Measurements from ENCODE around the gene SLC25A19.
A peak's percentile ranks its signal among the peaks of the same experiment; 100 is the strongest.

SLC25A19 gene

GRCh38 chr17:75289115-75289831, at the start of gene SLC25A19:
TSS of gene SLC25A19 (minus strand) at chr17:75289433. CDS start at chr17:75286764, 2,669 bp downstream.
- DNase-seq (ENCODE audit: low spot score): peak; percentile 99

DNA sequence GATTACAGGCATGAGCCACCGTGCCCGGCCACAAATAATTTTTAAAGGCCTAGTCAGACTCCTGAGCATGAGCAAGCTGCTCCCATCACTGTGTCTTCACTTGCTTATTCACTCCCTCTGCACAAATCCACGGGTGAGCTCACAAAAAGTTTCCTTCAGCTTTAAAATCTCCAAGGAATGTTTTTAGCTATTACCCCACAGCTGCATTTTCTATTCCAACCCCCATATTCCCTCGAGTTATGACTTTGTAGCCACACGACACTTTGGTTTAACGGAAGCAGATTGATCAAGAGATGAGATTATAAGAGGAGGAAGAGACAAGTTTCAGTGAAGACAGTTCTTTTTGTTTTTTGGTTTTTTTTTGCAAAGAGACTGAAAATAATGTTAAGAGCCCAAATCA, 49.1 kb upstream of the SLC25A19 start:
- DNase-seq (ENCODE audit: low spot score): no peak

- DNase-seq (ENCODE audit: low spot score): no peak
Observed at GRCh38 chr17:75335315-75335714, 46.1 kb upstream of the SLC25A19 start.

DNA sequence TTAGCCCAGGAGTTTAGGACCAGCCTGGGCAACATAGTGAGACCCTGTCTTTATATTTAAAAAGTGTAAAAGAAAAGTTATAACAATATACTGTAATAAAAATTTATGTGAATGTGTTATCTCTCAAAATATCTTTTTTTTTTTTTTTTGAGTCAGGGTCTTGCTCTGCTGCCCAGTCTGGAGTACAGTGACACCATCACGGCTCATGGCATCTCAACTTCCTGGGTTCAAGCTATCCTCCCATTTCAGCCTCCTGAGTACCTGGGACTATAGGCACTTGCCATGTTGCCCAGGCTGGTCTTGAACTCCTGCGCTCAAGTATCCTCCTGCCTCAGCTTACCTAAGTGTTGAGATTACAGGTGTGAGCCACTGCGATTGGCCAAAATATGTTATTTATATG, 45.5 kb upstream of the SLC25A19 start:
- DNase-seq (ENCODE audit: low spot score): no peak

- DNase-seq (ENCODE audit: low spot score): no peak
Observed at GRCh38 chr17:75331671-75332070, 42.4 kb upstream of the SLC25A19 start.

DNA sequence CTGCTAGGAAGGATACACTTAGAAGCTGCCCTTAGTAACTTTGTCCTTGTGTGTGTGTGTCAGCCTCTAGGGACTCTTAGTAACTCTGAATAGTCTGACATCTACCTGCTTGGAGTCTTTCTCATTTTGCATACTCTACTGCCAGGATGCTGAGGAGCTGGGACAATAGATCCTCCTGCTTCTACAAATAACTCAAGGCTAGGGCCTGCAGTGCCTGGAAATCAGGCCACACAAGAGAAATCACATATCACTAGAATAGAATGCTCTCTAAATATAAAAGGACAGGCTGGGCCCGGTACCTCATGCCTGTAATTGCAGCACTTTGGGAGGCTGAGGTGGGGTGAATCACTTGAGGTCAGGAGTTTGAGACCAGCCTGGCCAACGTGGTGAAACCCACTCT, 38.5 kb upstream of the SLC25A19 start:
- DNase-seq (ENCODE audit: low spot score): no peak

DNA sequence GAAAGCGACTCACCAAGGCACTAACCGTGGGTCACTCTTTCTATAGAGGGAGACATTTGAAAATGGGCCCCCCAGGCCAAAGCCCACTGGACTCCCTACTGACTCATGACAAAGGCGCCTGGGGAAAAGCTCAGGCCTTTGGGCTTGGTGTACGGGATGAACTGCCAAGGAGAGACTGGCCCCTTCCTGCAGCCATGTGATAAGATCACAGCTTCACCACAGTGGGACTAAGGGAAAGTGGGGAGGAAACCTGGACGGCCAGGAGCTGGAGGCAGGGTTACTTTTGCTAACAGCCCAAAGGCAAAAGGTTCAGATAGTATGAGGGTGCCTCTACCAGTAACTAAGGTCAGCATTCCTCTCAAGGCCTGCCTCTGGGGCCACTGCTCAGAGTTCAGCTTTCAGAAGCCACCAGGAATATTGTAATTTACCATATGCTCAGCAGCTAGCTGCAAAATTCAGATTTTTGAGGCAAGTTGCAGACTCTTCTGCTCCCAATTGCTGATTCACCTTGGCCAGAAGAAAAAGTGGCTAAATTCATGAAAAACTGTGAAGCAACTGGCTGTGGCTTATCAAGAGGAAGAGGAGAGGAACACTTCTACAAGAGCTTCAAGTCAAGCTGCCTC, 37.1 kb upstream of the SLC25A19 start:
- no peak for DNase-seq (ENCODE audit: low spot score)

DNA sequence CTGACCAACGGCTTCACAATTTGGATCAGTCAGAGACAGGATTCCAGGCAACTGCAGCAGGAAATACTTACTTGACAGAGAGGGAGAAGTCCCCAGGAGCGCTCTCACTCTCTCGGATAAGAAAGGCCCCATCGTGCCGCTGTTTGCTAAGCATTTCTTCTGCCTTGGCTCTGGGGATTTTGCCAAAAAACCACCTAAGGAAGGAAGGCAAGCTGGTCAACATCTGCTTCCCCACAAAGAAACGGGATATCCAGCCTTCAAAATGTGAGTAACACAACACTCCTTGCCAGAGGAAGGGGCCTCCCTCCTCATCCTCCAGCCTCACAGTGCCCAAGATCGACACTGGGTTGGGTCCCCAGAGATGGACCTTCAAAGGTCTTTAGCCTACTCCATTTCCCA, 36.6 kb upstream of the SLC25A19 start:
- DNase-seq (ENCODE audit: low spot score): no peak

DNA sequence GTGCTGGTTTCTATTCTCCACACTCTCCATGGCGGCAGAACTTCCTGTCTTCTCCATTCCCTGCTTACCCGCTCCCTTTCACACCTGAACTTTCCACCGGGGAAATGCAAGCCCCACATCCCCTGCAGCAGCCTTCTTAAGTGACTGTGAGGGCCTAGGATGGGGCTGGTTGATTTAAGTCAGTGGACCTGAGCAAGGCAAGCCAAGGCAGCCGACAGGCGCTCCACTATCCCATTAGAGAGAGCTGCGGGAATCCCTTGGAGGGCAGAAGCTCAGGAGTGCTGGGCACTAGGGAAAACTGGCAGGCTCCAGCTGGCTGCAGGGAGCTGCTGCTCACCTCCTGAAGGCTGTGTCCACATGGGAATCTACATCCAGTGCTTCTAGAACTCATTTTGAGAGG, 36.1 kb upstream of the SLC25A19 start:
- no peak for DNase-seq (ENCODE audit: low spot score)

GRCh38 chr17:75321506-75321905, 32.3 kb upstream of the SLC25A19 start:
- no peak for DNase-seq (ENCODE audit: low spot score)

DNA sequence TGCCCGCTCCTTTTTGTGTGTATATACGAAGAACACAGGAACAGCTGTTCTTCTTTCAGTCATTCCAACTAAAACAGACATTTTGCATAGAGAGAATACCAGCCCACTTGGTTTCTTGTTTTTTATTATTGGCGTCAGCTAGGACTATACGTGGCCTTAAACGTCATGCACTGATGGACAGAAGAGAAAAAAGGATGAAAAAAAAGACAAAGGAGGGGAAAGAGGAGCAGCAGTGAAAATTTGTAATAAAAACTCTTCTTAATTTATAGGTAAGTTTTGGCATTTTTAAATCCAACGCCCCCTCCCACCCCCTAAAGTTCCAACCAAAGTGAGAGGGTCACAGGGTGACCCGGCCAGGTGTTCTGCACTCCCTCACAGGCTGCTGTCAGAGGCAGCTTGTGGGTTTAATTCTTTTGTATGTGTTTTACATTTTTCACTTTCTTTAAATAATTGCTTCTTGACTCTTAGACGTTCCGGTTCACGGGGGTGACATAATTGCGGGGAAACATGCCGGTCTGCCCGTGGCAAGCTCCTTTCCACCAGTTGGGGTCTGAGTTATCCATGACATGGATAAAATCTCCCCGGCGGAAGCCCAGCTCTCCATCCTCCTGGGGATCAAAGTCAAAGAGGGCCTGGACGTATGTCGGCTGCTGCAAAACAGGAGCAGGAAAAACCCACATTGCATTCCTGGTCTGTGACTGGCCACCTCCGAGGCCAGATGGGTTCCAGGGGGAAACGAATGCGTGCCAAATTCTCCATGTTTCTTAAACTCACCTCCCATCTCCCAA, 30.9 kb upstream of the SLC25A19 start:
- no peak for DNase-seq (ENCODE audit: low spot score)

DNA sequence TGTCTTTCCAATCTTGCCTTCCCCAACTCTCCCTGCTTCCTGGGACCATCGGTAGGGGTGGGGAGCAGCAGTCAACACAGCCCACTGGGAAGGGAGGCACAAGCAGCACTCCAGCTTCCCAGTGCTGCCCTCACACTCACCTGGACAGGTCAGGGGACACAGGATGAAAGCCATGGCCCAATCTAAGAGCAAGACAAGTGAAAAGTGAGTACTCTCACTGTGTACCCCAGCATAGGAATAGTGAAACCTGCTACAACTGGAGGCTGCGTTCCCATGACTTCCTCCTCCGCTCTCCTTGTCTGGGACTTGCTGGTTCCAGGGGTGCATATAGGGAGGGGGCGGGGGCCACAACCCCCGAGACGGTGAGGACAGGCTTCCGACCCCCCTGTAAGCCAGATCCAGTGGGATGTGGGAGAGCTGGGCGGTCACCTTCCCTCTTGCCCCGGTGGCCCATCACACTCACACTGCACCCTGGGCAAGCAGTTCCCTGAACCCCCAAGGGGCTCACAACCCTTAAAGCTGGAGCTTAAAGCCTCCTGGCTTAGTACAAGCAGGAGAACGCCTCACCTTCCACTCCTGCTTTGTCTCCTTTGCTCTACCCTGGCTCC, 29.5 kb upstream of the SLC25A19 start:
- no peak for DNase-seq (ENCODE audit: low spot score)

- DNase-seq (ENCODE audit: low spot score): no peak
Observed at GRCh38 chr17:75318211-75318610, 29.0 kb upstream of the SLC25A19 start.

DNA sequence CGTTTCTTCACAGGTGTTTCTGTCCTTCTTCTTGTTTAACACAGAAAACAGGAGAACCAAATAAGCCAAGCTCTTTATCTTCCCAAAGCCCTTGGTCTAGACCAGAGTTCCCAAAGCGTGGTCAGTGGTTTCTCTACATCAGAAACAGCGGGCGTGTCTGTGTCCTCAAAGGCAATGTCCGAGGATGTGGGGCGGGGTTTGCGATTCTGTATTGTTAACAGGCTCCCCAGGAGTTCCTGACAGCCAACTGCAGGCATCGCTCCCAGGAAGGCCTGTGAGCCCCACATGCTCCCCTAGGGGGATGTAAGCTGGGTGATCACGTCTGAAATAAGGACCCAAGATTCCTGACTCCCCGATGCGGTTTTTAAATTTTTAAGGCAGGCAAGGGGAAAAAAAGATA, 28.4 kb upstream of the SLC25A19 start:
- no peak for DNase-seq (ENCODE audit: low spot score)

GRCh38 chr17:75316253-75316652, 27.0 kb upstream of the SLC25A19 start:
- DNase-seq (ENCODE audit: low spot score): no peak

- no peak for DNase-seq (ENCODE audit: low spot score)
Observed at GRCh38 chr17:75315541-75316243, 26.5 kb upstream of the SLC25A19 start.

GRCh38 chr17:75313941-75314551, 24.8 kb upstream of the SLC25A19 start:
- no peak for DNase-seq (ENCODE audit: low spot score)

- DNase-seq (ENCODE audit: low spot score): no peak
Observed at GRCh38 chr17:75308732-75309629, 19.7 kb upstream of the SLC25A19 start.

GRCh38 chr17:75307957-75308731, 18.9 kb upstream of the SLC25A19 start:
- DNase-seq (ENCODE audit: low spot score): no peak
